Activated T-cell treated with anti-CD3 and anti-CD28 coated beads, Interleukin-2, amount 50 U/mL, for 4 hours (primary cell): ENCODE results near the gene ZCCHC24. TPM values are rescaled to one million over a fixed set of nuclear protein-coding genes. Genes with fewer than 3 reads are reported as not detected.
A peak's percentile ranks its signal among the peaks of the same experiment; 100 is the strongest.

Experiments used
- ATAC-seq, 2 donors: fragments of 200-7000 bp; cut with Tn5 transposase; one replicate each; pipeline ENCODE4 v1.10.0; 2021
- DNase-seq: peaks from one replicate; pipeline ENCODE4 v3.0.0-alpha.2; 2020
- H3K27me3 Mint-ChIP-seq: one replicate; pipeline ENCODE4 v1.8.0; 2021; ENCODE audit warnings: low read depth, mixed read lengths
- H3K36me3 Mint-ChIP-seq: one replicate; pipeline ENCODE4 v1.8.0; 2022; ENCODE audit warnings: mixed read lengths; ENCODE audit not compliant: insufficient read depth
- H3K4me1 Mint-ChIP-seq: one replicate; pipeline ENCODE4 v1.8.0; 2021; ENCODE audit warnings: low read depth, mixed read lengths
- H3K4me3 Mint-ChIP-seq: one replicate; pipeline ENCODE4 v1.8.0; 2021; ENCODE audit warnings: mild to moderate bottlenecking, moderate library complexity, mixed read lengths
- H3K9me3 Mint-ChIP-seq: one replicate; pipeline ENCODE4 v1.8.0; 2021; ENCODE audit warnings: mixed read lengths
- total RNA-seq, 3 donors: library from RNA; stranded (reverse); gene quantifications; one replicate each; pipeline ENCODE4 v1.2.1, GENCODE V29; 2021

Gene ZCCHC24
- total RNA-seq, result under 1 TPM; 0.26 to 0.92 (median 0.63) TPM

DNA sequence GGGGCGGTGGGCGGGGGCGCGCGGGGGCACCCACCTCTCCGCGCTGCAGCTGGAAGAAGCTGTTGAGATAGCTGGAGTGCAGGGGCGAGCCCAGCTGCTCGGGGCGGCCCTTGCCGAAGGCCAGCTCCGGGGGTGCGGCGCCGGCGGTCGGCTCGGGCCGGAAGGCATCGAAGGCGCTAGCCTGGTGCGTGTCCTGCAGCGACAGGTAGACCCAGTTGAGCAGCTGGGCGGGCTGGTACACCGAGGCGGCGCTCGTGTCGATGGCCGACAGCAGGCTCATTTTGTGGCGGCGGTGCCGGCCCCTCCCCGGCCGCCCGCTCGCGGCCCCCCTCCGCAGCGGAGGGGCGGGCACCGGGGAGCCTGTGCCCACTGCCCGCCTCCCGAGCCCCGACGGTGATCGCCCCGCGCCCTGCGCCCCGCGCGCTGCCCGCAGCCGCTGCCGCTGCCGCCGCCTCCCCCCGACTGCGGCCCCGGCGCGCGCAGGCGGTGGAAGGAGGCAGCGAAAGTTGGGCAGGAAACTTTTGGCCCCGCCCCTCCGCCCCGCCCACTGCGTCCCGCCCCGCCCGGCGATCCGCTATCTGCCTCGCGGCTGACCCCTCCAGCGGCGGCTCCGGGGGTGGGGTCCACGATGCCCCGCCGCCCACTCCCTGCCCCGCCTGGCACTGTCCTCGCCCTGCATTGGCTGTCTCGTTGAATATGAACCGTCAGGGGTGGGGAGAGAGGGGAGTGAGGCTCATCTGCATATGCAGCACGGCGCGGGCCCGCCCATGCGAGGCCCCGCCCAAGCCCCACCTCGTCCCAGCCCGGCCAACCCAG lies at the start of gene ZCCHC24:
TSS of gene ZCCHC24 (minus strand) at position 464 of the 816 bp plus-strand sequence. CDS start at position 280, 184 bp downstream.
- ATAC-seq (peak; percentile 95), DNase-seq (peak; percentile 92)
- Mint-ChIP-seq H3K27me3 (no peaks in the 10 kb centered on the region), H3K36me3 (no peaks in the 10 kb centered on the region), H3K4me3 (peak within 1 kb of the TSS; percentile 82), H3K4me1 (peaks cover 23% of the 10 kb centered on the region), H3K9me3 (no peaks in the 10 kb centered on the region)

DNA sequence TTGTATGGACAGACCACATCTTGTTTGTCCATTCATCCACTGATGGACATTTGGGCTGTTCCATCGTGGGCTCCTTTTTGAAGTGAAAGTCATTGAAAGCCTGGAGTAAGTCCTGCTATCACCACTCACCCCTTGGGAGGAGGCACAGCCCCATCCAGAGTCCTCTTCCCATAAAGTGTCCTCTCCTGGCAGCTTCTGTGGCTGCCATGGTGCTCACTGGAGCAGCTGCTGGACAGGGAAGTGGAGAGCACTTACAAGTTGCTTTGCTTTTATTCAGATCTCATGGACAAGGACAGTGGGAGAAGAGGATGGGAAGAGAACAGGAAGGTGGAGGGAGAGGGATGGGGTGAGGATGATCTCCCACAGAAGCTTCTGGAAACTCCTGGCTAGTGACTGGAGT lies 48.4 kb upstream of the ZCCHC24 start:
- Mint-ChIP-seq H3K4me3 (no peak overlapping the region), H3K27me3 (peaks cover 7% of the 10 kb centered on the region), H3K9me3 (no peaks in the 10 kb centered on the region), H3K4me1 (no peaks in the 10 kb centered on the region), H3K36me3 (no peaks in the 10 kb centered on the region)
- ATAC-seq (no peak), DNase-seq (no peak)

DNA sequence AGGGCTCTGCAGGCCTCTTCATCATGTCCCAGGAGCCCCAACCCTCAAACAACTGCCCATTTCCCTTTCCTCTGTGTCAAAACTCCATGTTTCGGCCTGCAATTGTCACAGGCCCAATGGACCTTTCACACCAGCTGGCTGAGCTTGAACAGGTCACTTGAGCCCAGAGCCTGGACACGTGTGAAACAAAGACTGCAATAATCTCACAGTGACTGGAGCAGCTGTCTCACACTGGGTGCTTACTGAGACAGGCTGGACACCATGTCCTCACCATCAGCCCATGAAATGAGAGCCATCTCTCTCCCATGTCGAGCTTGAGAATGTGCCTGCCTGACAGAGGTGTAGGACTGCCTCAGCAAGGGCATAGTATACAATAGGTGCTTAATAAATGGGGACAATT lies 47.4 kb upstream of the ZCCHC24 start:
- Mint-ChIP-seq H3K9me3 (no peaks in the 10 kb centered on the region), H3K27me3 (peaks cover 2% of the 10 kb centered on the region), H3K4me1 (no peaks in the 10 kb centered on the region), H3K36me3 (no peaks in the 10 kb centered on the region), H3K4me3 (no peak overlapping the region)
- no peak for DNase-seq
- no peak for ATAC-seq

DNA sequence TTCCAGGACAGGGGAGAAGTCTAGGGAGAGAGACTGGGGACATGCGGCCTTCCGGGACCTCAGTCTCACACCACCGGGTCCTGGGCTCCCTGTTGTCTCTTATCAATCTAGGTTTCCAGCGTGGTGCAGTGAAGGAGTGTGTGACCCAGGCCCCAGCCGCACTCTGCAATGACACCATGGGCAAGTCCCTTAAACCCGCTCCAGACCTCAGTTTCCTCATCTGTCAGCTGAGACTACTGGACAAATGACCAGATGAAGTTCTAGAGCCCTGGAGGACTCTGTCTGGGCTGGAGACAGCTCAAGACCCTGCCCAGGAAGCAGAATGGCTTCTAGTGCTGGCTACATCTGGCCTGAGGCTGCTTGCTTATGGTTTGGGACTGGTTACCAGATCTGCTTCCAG lies 46.8 kb upstream of the ZCCHC24 start:
- Mint-ChIP-seq H3K4me3 (no peak overlapping the region), H3K4me1 (no peaks in the 10 kb centered on the region), H3K36me3 (no peaks in the 10 kb centered on the region), H3K27me3 (no peaks in the 10 kb centered on the region), H3K9me3 (no peaks in the 10 kb centered on the region)
- ATAC-seq (no peak), DNase-seq (no peak)

DNA sequence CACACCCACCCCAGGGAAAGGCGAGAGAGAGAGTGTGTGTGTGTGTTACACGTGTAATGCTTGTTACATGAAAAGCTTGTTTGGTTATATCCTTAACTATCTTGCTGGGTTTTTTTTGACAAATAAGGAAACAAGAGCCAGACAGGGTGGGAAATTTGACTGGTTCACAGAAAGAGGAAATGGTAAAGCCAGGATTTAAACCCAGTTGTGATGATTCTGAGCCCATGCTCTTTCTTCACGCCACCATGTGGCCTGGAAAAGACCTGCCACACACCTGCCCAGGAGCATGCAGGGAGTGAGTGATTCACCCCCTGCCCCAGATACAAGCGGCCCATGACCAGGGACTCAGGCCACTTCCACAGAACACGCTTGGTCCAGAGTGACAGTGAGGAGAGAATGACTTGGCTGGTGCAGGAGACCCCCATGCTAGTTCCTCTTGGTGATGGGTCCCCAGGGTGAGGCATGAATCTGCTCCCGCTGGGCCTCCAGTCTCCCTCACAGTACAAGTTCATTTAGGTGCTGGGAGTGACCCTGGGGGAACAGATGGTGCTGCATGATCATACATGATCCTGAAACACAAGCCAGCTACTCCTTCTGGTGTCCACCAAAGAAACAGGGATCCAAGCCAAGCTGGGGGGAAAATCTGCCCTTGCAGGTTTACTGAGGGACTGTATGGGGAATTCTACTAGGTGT lies 45.9 kb upstream of the ZCCHC24 start:
- no peak overlapping the region for H3K4me3 Mint-ChIP-seq
- ATAC-seq (no peak), DNase-seq (no peak)
- H3K27me3 Mint-ChIP-seq, result no peaks in the 10 kb centered on the region
- no peaks in the 10 kb centered on the region for H3K4me1 Mint-ChIP-seq
- H3K9me3 Mint-ChIP-seq, result no peaks in the 10 kb centered on the region
- no peaks in the 10 kb centered on the region for H3K36me3 Mint-ChIP-seq

DNA sequence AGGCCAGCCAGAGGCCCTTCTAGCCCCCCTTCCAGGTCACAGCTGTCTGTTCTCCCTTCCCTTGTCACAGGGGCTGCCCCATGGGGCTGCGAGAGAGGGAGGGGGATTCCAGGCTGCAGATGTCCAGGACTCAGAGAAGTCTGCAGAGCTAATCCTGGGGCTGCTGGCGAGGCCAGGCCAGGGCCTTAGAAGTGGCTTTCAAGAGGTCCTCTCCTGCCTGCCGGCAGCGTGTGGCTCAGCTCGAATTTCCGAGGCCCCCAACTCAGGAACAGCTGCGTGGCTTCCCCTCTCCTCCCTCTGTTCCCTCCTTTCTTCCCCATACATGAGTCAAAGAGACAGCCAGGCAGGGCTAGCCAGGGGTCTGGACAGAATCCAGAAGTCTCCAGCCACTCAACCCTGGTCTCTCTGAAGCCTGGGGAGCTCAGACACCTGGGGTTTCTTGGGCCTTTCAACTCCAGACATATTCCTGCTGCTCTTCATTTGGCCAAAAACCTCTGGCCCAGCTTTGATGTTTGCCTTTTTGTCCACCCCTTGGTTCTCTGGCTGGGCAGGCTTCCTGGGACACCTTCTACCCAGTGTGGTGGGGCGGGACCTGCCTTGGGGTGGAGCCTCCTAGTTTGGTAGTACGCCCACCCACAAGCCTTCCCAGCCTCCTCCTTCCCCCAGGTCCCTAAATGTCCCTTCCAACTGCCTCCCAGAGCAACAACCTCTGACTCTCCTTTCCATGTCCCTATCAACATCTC lies 45.1 kb upstream of the ZCCHC24 start:
- Mint-ChIP-seq H3K4me3 (no peak overlapping the region), H3K4me1 (no peaks in the 10 kb centered on the region), H3K9me3 (no peaks in the 10 kb centered on the region), H3K36me3 (no peaks in the 10 kb centered on the region), H3K27me3 (no peaks in the 10 kb centered on the region)
- no peak for ATAC-seq
- DNase-seq, result no peak

DNA sequence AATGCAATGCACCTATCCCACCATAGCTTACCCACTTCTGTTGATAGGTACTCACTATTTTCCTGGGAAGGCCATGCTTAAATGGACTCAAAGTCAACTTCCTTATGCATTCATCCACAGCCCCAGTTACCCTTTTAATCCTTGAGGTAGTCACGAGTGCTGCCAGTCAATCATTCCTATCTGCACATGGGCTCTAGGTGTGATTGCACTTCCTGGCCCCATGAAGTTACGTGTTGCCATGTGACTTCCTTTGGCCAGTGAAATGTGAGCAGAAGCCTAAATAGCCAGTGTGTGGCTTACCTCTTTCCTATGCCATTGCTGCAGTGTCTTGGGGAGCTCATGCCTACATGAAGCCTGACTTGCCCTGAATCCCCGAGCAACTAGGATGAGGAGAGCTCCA lies 43.4 kb upstream of the ZCCHC24 start:
- no peaks in the 10 kb centered on the region for H3K9me3 Mint-ChIP-seq
- no peak overlapping the region for H3K4me3 Mint-ChIP-seq
- H3K27me3 Mint-ChIP-seq, result no peaks in the 10 kb centered on the region
- ATAC-seq (no peak), DNase-seq (no peak)
- no peaks in the 10 kb centered on the region for H3K4me1 Mint-ChIP-seq
- no peaks in the 10 kb centered on the region for H3K36me3 Mint-ChIP-seq

DNA sequence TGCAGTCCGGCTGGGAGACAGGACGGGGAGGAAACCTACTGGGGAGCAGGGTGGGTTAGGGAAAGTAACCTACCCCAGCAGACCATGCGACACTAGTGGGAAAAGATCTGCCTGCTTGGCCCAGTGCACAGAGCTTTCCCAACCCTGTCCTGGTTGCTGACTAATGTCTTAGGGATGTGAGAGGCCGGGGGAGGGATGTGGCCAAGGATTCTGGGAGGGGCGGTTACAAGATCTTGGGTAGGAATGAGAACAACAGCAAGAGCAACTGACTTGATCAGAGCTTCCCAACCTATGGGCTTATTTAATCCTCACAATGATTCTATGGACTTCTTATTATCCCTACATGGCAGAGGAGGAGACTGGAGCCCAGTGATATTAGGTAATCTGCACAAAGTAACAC lies 42.9 kb upstream of the ZCCHC24 start:
- Mint-ChIP-seq H3K9me3 (no peaks in the 10 kb centered on the region), H3K4me3 (no peak overlapping the region), H3K27me3 (no peaks in the 10 kb centered on the region), H3K36me3 (no peaks in the 10 kb centered on the region), H3K4me1 (no peaks in the 10 kb centered on the region)
- DNase-seq, result no peak
- no peak for ATAC-seq

DNA sequence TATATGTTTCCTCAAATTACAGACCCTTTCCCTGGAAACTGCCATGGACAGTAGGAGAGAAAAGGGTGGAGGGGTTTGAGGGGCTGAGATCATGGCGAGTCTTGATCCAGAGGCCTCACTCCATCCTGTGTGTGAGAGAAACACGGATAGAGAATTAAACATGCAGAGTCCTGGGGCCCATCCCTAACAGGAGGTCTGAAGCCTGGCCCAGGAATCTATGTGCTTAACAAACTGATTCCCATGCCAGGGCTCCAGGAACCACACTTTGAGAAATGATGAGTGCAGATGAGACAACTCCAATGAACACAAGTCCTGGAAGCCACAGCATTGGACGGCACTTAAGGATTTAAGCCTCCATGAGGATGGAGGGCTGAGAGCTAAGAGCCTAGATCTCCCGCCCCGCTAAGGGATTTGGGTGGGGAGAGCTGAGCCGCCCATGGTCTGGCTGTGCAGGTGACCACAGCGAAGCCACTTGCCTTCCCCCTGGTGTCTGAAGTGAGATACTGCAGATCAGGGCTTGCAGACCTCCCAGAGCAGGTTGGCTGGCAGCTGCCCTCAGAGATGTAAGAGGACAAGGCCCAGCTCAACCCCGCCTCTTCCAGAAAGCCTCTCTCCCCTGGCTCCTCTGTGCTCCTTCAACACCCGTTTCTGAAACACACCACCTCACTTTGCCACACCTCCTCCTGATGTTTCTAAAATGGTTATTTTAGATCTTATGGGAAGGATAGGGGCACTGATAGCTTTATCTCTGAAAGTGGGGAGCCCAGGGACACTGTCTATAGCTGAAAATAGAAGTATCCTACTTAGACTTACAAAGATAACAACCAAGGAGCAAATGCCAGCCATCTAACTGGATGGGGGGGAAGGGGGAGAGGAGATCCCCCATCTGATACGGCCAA lies 42.1 kb upstream of the ZCCHC24 start:
- Mint-ChIP-seq H3K4me3 (no peak overlapping the region), H3K4me1 (no peaks in the 10 kb centered on the region), H3K9me3 (no peaks in the 10 kb centered on the region), H3K27me3 (no peaks in the 10 kb centered on the region), H3K36me3 (no peaks in the 10 kb centered on the region)
- ATAC-seq (peak; percentile 63 to 65), DNase-seq (peak; percentile 8)

DNA sequence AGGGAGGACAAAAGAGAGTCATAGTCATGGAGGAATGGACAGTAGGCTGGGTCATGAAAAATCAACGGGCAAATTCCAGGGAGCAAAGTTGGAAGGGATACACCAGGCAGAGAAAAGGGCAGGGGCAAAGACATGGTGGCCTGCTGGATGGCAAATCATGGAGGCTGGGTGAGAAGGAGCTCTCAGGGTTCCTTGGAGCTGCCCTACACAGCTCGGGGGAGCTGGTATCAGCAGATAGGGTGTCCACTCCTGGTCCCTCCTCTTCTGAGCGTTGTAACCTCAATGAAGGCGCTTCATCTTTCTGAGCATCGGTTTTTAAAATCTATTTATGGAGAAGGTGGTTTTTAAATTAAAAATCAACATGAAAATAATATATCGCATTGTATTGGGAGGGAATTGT lies 39.1 kb upstream of the ZCCHC24 start:
- DNase-seq (no peak), ATAC-seq (no peak)
- Mint-ChIP-seq H3K27me3 (no peaks in the 10 kb centered on the region), H3K4me3 (no peak overlapping the region), H3K9me3 (no peaks in the 10 kb centered on the region), H3K36me3 (no peaks in the 10 kb centered on the region), H3K4me1 (no peaks in the 10 kb centered on the region)

DNA sequence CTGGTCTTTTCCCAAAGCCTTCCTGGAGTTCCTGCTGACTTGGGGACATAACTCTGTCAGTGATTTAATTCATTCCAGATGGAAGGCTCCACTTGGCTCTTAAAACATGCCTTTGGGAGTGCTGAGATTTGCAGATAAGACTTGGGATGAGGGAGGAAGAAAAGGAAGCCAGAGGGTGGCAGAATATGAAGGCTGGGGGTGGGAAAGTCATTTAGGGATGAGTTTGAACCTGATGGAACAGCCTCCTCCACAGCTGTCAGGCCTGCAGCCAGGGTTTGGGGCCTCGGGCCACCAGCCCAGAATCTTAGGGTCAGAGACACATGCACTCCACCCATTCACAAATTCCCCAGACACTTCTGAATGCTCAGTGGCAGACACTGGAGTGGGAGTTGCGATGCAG lies 38.5 kb upstream of the ZCCHC24 start:
- H3K4me3 Mint-ChIP-seq, result no peak overlapping the region
- DNase-seq (no peak), ATAC-seq (no peak)
- no peaks in the 10 kb centered on the region for H3K4me1 Mint-ChIP-seq
- no peaks in the 10 kb centered on the region for H3K27me3 Mint-ChIP-seq
- H3K9me3 Mint-ChIP-seq, result no peaks in the 10 kb centered on the region
- no peaks in the 10 kb centered on the region for H3K36me3 Mint-ChIP-seq

DNA sequence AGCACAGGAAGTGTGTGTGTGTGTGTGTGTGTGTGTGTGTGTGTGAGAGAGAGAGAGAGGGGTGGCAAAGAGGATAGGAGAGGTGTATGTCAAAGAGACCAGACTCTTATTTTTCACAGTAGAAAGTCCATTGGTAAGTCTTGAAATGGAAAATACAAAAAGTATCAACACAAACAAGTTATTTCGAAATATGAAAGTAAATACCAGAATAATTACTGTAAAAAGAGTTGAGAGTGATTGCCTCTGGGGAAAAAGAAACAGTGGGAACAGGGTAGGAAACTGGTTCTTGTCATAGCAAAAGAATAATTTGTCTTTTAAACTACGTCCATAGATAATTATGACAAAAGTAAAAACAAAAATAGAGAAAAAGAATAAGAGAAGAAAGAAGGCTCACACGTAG lies 37.9 kb upstream of the ZCCHC24 start:
- Mint-ChIP-seq H3K4me1 (no peaks in the 10 kb centered on the region), H3K9me3 (no peaks in the 10 kb centered on the region), H3K4me3 (no peak overlapping the region), H3K27me3 (no peaks in the 10 kb centered on the region), H3K36me3 (no peaks in the 10 kb centered on the region)
- ATAC-seq, result no peak
- DNase-seq, result no peak

DNA sequence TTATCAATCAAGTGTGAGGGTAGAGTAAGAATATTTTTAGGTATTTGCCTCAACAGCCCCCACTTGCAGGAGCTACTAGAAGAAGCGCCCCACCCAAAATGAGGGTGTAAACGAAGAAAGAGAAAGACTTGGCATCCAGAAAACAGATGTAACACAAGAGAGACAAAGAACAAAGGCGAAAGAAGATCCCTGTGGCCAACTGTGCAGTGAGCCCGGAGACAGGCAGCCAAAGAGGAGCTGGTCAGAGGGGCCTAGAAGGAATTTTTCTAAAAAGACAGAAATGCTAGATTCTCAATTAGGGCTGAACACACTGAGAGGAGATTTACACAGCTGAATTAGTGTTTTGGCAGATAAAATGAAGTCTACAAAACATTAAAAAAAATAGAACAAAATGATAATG lies 37.3 kb upstream of the ZCCHC24 start:
- no peak overlapping the region for H3K4me3 Mint-ChIP-seq
- no peaks in the 10 kb centered on the region for H3K27me3 Mint-ChIP-seq
- no peaks in the 10 kb centered on the region for H3K36me3 Mint-ChIP-seq
- DNase-seq (no peak), ATAC-seq (no peak)
- no peaks in the 10 kb centered on the region for H3K9me3 Mint-ChIP-seq
- no peaks in the 10 kb centered on the region for H3K4me1 Mint-ChIP-seq

DNA sequence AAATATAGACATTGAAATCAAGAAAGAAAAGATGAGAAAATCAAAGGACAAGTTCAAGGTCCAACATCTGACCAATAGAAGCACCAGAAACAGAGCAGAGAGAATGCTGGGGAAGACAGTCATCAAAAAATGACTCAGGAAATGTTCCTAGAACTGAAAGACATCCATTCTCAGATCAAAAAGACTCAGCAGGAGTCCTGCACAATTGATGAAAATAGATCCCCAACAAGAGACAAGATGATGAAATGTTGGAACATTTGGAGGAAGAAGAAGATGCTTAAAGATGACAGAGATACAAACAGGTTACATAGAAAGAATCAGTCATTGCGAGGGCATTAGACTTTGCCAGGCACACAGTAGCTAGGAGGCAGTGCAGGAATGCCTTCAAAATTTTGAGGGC lies 36.9 kb upstream of the ZCCHC24 start:
- no peak overlapping the region for H3K4me3 Mint-ChIP-seq
- peaks cover 4% of the 10 kb centered on the region for H3K27me3 Mint-ChIP-seq
- DNase-seq (no peak), ATAC-seq (no peak)
- no peaks in the 10 kb centered on the region for H3K9me3 Mint-ChIP-seq
- no peaks in the 10 kb centered on the region for H3K36me3 Mint-ChIP-seq
- H3K4me1 Mint-ChIP-seq, result no peaks in the 10 kb centered on the region
